ENCODE results near the gene LCLAT1. TPM values are rescaled to one million over a fixed set of nuclear protein-coding genes. Genes with fewer than 3 reads are reported as not detected.

Gene LCLAT1
- total RNA-seq, 2 donors from 2014 or later, result 8.1 to 24.1 TPM

DNA sequence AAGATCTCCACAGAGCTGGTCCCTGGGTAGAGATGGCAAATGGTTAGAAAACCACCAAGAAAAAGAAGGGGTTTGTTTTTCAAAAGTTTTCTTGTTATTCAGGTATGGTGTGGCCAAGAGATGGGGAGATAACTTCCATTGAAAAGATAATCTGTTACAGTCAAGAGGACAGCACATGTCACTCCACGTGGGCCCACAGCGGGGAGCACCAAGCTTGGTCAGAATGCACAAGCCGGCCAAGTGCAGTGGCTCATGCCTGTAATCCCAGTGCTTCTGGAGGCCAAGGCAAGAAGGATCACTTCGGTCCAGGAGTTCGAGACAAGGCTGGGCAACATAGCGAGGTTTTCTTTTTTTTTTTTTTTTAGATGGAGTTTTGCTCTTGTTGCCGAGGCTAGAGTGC is 6.0 kb upstream of the LCLAT1 start:
- ATAC-seq, result no peak
- H3K9me3 Mint-ChIP-seq, result no peaks in the 10 kb centered on the region
- H3K27ac Mint-ChIP-seq, result no peak overlapping the region
- no peak for DNase-seq (ENCODE audit: low spot score in 2 of 2)
- no peaks in the 10 kb centered on the region for H3K36me3 Mint-ChIP-seq

DNA sequence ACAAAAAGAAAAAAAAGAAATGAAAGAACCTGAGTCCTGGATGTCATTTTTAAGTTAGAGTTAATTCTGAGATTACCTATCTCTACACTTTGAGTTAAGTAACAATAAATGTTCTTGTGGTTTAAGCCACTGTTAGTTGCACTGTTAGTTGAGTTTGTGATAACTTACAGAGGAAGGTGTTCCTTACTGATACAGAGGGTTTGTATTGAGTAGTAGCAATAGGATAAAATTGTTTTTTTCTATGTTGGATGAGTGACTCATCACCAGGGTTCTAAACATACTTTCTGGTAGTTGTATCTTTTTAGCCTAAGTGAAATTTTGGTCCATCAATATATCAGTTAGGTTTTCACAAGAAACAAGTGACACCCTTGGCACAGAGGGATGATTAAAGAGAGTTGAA is 4.0 kb upstream of the LCLAT1 start:
- no peak for ATAC-seq
- Mint-ChIP-seq H3K27ac (peak overlapping the region in 1 of 2 donors; percentile 14), H3K36me3 (peaks cover 11 to 12% of the 10 kb centered on the region in 2 donors), H3K9me3 (no peaks in the 10 kb centered on the region)
- DNase-seq (ENCODE audit: low spot score in 2 of 2), result no peak

DNA sequence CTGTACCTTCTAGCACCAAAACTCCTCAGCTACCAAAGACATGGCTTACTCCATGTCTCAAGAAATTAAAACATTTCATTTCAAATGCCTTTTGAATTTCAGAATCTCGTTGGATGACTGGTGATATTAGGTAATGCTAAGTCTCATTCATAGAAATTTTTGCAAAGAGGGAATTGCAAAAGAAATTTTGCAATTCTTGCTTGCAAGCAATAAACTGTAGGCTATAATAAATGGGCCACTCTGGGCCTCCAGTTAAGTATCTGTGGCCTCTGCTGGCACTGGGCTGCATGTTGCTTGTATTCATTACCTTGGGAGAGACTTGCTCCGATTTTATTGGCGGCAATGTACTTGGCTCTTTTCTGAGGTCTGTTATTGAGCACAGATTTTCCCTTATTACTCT is 2.8 kb upstream of the LCLAT1 start:
- Mint-ChIP-seq H3K9me3 (no peaks in the 10 kb centered on the region), H3K27ac (no peak overlapping the region), H3K36me3 (peaks cover 12 to 13% of the 10 kb centered on the region in 2 donors)
- DNase-seq (ENCODE audit: low spot score in 2 of 2) (no peak), ATAC-seq (no peak)

DNA sequence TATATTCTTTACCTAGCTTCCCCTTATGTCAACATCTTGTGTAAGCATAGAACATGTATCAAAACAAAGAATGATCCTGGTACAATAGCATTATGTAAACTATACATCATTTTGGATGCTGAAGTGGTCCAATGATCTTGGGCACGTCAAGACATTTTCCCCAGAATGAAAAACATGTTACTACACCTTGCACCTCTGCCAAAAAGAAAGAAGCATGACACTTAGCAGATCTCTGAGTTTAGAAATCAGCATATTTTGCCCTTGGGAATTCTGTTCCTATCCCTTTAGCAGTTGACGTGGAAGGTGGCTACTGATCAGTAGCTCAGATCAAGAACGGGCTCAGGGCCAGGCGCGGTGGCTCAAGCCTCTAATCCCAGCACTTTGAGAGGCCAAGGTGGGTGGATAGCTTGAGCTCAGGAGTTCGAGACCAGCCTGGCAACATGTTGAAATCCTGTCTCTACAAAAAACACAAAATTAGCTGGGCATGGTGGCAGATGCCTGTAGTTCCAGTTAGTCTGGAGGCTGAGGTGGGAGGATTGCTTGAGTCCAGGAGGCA is 1.7 kb upstream of the LCLAT1 start:
- Mint-ChIP-seq H3K9me3 (no peaks in the 10 kb centered on the region), H3K27ac (no peak overlapping the region), H3K36me3 (peaks cover 13 to 19% of the 10 kb centered on the region in 2 donors)
- ATAC-seq, result no peak
- no peak for DNase-seq (ENCODE audit: low spot score in 2 of 2)

DNA sequence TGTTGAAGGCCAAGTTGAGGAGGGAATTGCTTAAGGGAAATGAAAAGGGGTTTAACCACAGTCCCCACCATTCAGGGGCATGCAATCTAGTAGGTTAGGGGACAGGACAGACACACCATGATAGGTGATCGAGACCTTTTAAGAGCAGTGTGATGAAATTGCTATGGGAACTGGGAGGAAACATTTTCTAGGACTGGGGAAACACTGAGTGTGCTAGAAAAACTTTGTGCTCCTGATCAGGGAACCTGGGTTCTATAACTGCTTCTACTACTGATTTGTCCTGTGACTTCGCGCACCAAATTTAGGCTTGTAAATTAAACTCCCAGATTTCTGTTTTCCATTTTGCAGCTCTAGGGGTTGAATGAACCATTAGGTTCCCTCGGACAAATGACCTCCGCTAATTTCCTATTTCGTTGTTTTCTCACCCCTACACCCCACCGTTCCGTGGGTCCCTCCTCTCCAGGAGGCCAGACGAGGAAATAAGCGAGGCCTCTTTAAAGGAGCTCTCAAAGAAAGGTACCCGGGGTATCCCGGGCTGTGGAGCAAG is 371 bp upstream of the LCLAT1 start:
- H3K27ac Mint-ChIP-seq, result peak overlapping the region; percentile 91 to 99
- DNase-seq (ENCODE audit: low spot score in 2 of 2) (peak in 1 of 2 donors; percentile 9), ATAC-seq (peak; percentile 35 to 38)
- H3K36me3 Mint-ChIP-seq, result peaks cover 18 to 25% of the 10 kb centered on the region in 2 donors
- H3K9me3 Mint-ChIP-seq, result no peaks in the 10 kb centered on the region

DNA sequence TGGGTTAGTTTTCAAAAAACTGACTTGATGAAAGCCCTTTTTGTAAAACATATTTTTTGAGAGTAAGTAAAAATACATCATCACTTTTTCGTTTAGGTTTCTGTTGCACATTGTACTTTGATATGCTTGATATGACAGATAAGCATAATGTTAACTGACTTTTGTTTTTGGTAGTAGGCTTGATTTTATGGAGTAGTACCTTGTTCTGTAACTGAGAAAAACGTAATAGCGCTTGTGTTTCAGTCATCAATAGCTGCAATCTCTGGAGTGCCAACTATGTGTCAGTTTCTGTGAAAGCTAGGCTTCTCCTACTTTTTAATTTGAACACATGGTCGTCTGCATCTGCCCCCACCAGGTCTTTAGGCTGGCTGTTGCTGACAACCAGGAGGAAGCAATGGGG is 1.3 kb downstream of the LCLAT1 start:
- ATAC-seq, result peak; percentile 28 to 62
- DNase-seq (ENCODE audit: low spot score in 2 of 2), result no peak
- Mint-ChIP-seq H3K36me3 (peaks cover 18 to 25% of the 10 kb centered on the region in 2 donors), H3K27ac (peak overlapping the region; percentile 91 to 99), H3K9me3 (no peaks in the 10 kb centered on the region)

DNA sequence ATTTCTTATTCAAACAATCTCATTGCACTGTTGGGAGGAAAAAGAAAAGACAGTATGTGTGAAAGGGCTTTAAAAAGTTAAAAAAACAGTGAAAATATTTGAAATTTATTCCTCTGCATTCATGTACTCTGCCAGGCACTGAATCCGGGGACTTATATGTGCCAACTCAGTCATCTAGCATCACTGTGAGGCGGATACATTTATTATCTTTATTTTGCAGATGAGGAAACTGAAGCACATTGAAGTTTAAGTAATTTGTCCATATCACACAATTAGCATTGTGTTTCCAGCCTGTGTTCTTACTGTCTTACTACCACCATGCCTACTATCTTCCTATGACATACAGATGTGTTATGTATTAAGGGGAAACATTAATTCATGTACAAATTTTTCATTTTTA is 1.8 kb downstream of the LCLAT1 start:
- peaks cover 18 to 25% of the 10 kb centered on the region in 2 donors for H3K36me3 Mint-ChIP-seq
- ATAC-seq, result no peak
- no peaks in the 10 kb centered on the region for H3K9me3 Mint-ChIP-seq
- no peak for DNase-seq (ENCODE audit: low spot score in 2 of 2)
- peak overlapping the region in 1 of 2 donors; percentile 91 for H3K27ac Mint-ChIP-seq

DNA sequence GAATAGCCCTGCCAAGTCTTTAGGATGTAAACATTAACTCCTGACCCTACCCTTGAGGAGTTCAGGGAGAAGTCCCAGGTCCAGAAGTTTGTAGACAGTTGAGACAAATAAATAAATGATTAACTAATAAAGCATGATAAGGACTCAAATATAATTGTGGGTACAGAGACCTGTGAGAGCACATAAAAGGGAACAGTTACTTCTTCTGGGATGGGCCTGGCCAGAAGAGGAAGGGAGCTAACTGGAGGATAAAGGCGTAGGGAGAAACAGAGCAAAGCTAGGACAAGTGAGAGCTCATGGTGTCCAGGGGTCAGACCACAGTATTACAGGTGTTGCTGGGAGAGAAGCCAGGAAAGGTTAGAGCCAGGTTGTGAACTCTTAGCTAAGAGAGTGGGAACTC is 3.0 kb downstream of the LCLAT1 start:
- peaks cover 18 to 25% of the 10 kb centered on the region in 2 donors for H3K36me3 Mint-ChIP-seq
- no peaks in the 10 kb centered on the region for H3K9me3 Mint-ChIP-seq
- DNase-seq (ENCODE audit: low spot score in 2 of 2) (no peak), ATAC-seq (no peak)
- no peak overlapping the region for H3K27ac Mint-ChIP-seq

DNA sequence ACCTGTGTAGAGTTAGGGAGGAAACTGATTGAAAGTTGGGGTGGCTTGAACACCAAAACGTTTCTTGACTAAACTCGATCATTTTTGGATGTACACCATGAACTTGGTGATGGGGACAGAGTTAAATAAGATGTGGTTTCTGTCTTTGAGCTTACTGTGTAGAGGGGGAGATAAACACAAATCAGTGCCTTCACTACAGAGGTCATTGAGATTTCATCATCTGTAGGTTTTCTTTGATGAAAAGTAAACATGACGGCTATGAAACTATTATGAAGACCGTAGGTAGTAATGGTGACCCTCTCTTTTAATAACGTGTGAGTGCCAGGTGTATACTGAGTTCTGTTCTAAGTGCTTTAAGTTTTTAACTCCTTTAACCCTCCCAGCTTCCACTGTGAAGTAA is 6.5 kb downstream of the LCLAT1 start:
- DNase-seq (ENCODE audit: low spot score in 2 of 2), result no peak
- Mint-ChIP-seq H3K36me3 (peaks cover 6 to 18% of the 10 kb centered on the region in 2 donors), H3K9me3 (peaks cover 0 to 6% of the 10 kb centered on the region in 2 donors), H3K27ac (no peak overlapping the region)
- ATAC-seq, result no peak

DNA sequence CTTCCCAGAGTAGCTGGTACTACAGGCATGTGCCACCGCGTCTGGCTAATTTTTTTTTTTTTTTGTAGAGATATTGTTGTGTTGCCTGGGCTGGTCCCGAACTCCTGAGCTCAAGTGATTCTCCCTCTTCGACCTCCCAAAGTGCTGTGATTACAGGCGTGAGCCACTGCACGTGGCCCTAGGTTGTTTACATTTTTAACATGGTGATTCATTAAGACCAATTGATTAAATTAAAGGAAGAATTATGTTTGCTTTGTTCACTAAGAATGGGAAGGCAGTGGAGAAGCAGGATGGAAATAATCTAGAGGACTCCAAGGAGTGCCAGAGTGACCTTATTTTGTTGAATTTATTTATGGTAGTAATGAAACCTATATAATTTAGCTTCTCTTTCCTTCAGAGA is 7.5 kb downstream of the LCLAT1 start:
- DNase-seq (ENCODE audit: low spot score in 2 of 2) (no peak), ATAC-seq (no peak)
- H3K27ac Mint-ChIP-seq, result no peak overlapping the region
- H3K9me3 Mint-ChIP-seq, result peaks cover 0 to 7% of the 10 kb centered on the region in 2 donors
- H3K36me3 Mint-ChIP-seq, result peaks cover 6 to 18% of the 10 kb centered on the region in 2 donors

DNA sequence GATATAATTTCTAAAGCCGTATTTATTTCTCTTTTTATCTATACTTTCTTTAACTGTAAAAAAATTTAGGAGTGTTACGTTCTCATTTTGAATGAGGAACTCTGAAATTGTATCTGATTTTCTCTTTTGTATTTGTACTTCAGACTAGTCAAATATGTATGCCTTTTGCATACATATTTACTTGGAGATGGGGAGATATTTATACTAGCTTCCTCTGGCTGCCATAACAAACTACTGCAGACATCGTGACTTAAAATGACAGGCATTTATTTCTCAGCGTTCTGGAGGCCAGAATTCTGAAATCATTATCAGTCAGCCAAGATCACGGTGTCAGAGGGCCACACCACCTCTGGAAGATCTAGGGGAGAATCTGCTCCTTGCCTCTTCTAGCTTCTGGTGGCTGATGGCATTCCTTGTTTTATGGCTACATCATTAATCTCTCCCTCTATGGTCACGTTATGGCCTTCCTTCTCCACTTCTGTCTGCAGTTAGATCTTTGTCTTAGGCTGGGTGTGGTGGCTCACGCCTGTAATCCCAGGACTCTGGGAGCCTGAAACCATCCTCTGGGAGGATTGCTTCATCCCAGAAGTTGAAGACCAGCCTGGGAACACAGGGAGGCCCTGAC is 8.2 kb downstream of the LCLAT1 start:
- Mint-ChIP-seq H3K9me3 (peaks cover 0 to 7% of the 10 kb centered on the region in 2 donors), H3K36me3 (peaks cover 6 to 13% of the 10 kb centered on the region in 2 donors), H3K27ac (no peak overlapping the region)
- DNase-seq (ENCODE audit: low spot score in 2 of 2), result no peak
- ATAC-seq, result no peak

DNA sequence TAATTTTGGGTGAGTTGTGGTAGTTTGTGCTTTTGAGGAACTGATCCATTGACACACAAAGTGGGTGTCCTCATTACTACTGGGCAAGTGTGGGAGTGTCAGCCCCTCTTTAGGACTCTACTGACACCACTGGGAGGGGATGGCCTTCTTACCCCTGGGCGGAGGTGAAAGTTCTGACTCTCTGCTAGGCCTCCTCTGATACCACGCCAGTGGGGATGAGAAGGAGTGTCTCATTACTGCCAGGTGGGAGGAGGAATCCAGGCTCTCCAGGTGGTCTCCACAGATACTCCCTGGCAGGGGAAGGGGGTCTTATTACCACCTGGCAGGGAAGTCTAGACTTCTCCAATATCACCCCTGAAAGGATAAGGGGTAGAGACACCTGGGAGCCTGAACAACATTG is 9.1 kb downstream of the LCLAT1 start:
- DNase-seq (ENCODE audit: low spot score in 2 of 2), result no peak
- peaks cover 0 to 7% of the 10 kb centered on the region in 2 donors for H3K9me3 Mint-ChIP-seq
- peaks cover 0 to 8% of the 10 kb centered on the region in 2 donors for H3K36me3 Mint-ChIP-seq
- ATAC-seq, result no peak
- H3K27ac Mint-ChIP-seq, result no peak overlapping the region

DNA sequence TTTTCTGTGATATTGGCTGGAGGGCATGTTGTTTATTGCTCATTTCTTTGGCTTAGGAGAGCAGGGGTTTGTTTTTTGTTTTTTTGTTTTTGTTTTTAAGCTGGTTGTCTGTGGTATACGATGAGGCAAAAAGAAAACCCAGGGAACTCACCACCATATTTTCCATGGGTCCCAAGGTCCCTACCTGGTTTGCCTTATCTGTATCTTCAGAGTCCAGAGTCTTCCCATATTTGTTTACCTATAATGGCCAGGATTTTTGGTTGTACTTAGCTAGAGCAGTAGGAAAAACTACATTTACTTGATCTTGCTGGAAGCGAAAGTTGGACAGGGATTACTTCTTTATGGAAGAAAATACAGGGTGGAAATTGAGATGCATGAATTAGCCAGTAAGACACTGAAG is 9.5 kb downstream of the LCLAT1 start:
- Mint-ChIP-seq H3K9me3 (peaks cover 0 to 7% of the 10 kb centered on the region in 2 donors), H3K36me3 (peaks cover 0 to 13% of the 10 kb centered on the region in 2 donors), H3K27ac (no peak overlapping the region)
- ATAC-seq (no peak), DNase-seq (ENCODE audit: low spot score in 2 of 2) (no peak)

DNA sequence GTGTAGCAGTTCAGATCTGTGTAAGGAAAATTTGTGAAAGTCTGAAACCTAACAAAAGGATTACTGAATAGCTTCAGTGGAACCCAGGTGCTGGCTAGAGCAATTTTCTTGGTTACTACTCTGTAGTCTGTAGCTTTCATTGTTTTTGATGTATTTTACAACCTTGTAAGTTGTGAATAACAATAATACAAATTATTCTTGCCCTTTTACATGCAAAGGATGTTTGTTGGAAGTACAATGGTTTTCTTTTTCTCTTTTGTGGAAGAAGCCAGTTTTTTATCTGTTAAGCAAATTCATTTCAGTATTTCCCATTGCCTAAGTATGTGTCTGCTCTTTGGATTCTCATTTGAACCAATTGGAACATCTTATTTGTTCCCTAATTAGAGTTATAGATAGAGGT is 10.2 kb downstream of the LCLAT1 start:
- Mint-ChIP-seq H3K36me3 (peaks cover 0 to 13% of the 10 kb centered on the region in 2 donors), H3K27ac (no peak overlapping the region), H3K9me3 (peaks cover 0 to 7% of the 10 kb centered on the region in 2 donors)
- ATAC-seq, result no peak
- no peak for DNase-seq (ENCODE audit: low spot score in 2 of 2)

DNA sequence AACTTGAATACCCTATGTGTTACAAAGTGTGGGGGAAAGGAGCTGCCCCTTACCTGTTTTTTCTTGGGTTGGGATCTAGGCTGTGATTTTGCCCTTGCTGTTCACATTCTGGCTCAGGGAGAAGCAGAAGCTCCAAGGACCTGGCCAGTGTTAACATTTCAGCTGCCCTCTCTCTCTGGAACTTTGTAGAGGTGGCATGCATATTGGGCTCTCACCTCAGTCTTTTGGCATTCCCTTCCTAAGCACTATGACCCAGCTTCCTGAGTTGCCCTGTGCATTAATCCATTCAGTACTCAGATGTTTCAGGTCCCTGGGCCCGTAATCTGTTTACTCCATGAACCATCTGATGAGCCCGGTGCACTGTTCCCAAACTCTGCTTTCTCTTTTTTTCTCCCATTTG is 12.1 kb downstream of the LCLAT1 start:
- Mint-ChIP-seq H3K9me3 (peaks cover 0 to 7% of the 10 kb centered on the region in 2 donors), H3K27ac (no peak overlapping the region), H3K36me3 (peaks cover 0 to 13% of the 10 kb centered on the region in 2 donors)
- ATAC-seq (no peak), DNase-seq (ENCODE audit: low spot score in 2 of 2) (no peak)

DNA sequence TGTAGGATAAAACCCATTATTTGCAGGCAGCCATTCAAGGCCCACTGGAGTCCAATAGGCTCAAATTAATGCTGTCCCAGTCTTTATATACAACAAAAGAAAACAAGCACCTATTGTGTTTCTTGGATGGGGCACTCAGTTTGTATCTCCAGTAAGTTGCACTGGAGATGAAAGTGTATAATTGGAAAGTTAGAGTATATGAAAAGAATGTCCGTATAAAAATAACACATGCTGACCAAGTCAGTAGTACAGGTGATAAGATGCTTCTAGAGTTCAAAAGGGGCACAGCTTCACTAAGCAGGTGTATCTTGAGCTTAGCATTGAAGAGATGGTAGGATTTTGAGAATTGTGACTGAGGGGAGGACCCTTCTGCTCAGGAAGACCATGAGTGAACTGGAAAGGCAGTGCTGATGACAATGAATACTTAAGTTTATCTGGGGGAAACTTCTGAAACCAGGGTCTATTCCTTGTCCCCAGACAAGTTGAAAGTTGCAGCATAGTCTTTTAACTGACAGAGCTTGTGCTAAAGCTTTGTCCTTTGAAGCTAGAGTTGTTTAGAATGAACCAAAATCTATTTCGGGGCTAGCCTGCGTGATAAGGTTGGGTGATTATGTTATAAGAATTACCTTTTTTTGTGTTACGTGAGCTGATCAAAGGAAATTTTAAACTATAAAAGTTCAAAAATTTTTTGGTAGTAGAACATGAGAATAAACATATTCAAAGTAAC is 15.2 kb downstream of the LCLAT1 start:
- Mint-ChIP-seq H3K36me3 (peaks cover 0 to 18% of the 10 kb centered on the region in 2 donors), H3K9me3 (peaks cover 0 to 7% of the 10 kb centered on the region in 2 donors), H3K27ac (peak overlapping the region in 1 of 2 donors; percentile 14)
- DNase-seq (ENCODE audit: low spot score in 2 of 2) (no peak), ATAC-seq (no peak)

DNA sequence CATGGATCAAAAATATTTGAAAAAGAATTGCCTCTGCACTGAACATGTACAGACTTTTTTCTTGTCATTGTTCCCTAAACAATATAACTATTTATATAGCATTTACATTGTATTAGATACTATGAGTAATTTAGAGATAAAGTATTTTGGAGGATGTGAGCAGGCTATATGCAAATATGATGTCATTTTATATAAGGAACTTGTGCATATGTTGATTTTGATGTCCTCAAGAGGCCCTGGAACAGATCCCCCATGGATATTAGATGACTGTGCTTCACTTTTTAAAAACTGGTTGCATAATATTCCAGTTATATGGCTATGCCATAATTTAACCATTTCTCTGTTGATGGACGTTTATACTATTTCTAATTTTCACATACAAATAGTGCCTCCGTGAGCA is 16.5 kb downstream of the LCLAT1 start:
- Mint-ChIP-seq H3K36me3 (peaks cover 7 to 23% of the 10 kb centered on the region in 2 donors), H3K9me3 (peaks cover 0 to under 1% of the 10 kb centered on the region in 2 donors), H3K27ac (no peak overlapping the region)
- DNase-seq (ENCODE audit: low spot score in 2 of 2), result no peak
- ATAC-seq, result no peak

All from activated naive CD4-positive, alpha-beta T cell treated with anti-CD3 and anti-CD28 coated beads, Interleukin-2, amount 50 U/mL, for 72 hours (primary cell).